Right lobe of liver (tissue), 4 donors: ENCODE results near the gene UBXN6.

Experiments
- POLR2A ChIP-seq: fragments of 450-650 bp; IDR thresholded peaks from one replicate; pipeline ENCODE4 v1.6.1; 2017; ENCODE audit warnings: antibody characterized with exemption, mild to moderate bottlenecking
- TF ChIP-seq, protein P1 (sequence below), 4 donors: fragments of 200-600 bp in 3 of 4; fragments of 450-650 bp in 1 of 4; IDR thresholded peaks; one replicate each; pipeline versions ENCODE4 v1.5.1 to v1.8.0; 2016 to 2022; ENCODE audit warnings: antibody characterized with exemption in 4 of 4, mild to moderate bottlenecking in 2 of 4
- donor health status: DM: no; HTN: no; CAD: no.
- donor health status: DM: no; HTN: no; CAD: no.
- donor health status: DM: no; HTN: yes; CAD: no.

- TF ChIP-seq, protein P1, sequence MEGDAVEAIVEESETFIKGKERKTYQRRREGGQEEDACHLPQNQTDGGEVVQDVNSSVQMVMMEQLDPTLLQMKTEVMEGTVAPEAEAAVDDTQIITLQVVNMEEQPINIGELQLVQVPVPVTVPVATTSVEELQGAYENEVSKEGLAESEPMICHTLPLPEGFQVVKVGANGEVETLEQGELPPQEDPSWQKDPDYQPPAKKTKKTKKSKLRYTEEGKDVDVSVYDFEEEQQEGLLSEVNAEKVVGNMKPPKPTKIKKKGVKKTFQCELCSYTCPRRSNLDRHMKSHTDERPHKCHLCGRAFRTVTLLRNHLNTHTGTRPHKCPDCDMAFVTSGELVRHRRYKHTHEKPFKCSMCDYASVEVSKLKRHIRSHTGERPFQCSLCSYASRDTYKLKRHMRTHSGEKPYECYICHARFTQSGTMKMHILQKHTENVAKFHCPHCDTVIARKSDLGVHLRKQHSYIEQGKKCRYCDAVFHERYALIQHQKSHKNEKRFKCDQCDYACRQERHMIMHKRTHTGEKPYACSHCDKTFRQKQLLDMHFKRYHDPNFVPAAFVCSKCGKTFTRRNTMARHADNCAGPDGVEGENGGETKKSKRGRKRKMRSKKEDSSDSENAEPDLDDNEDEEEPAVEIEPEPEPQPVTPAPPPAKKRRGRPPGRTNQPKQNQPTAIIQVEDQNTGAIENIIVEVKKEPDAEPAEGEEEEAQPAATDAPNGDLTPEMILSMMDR (IDR thresholded peaks at IDR 0.05): no peak
- TF ChIP-seq POLR2A: no peak
Observed at GRCh38 chr19:4499855-4500254, 42.3 kb upstream of the UBXN6 start.
